ENCODE measurements around the gene MPG. TPM values are rescaled to one million over a fixed set of nuclear protein-coding genes. Genes with fewer than 3 reads are reported as not detected.

The MPG gene
- total RNA-seq, 1 experiment from 2014 or later: 32.6 TPM

- no peaks in the 10 kb centered on the region for H4K20me1 ChIP-seq (ENCODE audit: insufficient read depth)
- H3K4me2 ChIP-seq (ENCODE audit: low read length): no peak overlapping the region
- no peak for TF ChIP-seq CEBPB (IDR thresholded peaks at IDR 0.05; ENCODE audit: low read depth)
- no peak for TF ChIP-seq ATF3 (IDR thresholded peaks at IDR 0.05)
- no peak for TF ChIP-seq EGR1 (IDR thresholded peaks at IDR 0.05; ENCODE audit: low read depth)
- no peak for TF ChIP-seq RAD21 (IDR thresholded peaks at IDR 0.05; ENCODE audit: low read depth)
- TF ChIP-seq POLR2A (IDR thresholded peaks at IDR 0.05; ENCODE audit: borderline replicate concordance, extremely low read depth, insufficient read depth, insufficient read length): no peak
- ChIA-PET CTCF (no interaction called here), POLR2A (no interaction called here), RAD21 (ENCODE audit: low non-redundant PET in 1 of 2, low total read pairs in 2 of 2, uncharacterized antibody in 2 of 2, unreplicated experiment in 2 of 2) (no interaction called here)
- H3K27me3 ChIP-seq (ENCODE audit: insufficient read depth, low read length): no peaks in the 10 kb centered on the region
- no peaks in the 10 kb centered on the region for H3K9me2 ChIP-seq (ENCODE audit: insufficient read depth)
- H3K27ac ChIP-seq (ENCODE audit: low read depth, low read length): no peak overlapping the region
- ATAC-seq (no peak), DNase-seq (ENCODE audit: low read depth, low spot score) (no peak)
- no peak overlapping the region for H3K4me3 ChIP-seq (replicated peaks in 1 of 2; ENCODE audit: low read depth in 1 of 2, low read length in 2 of 2)
- intact Hi-C loops (cut with micrococcal nuclease): no loop called here
- H3K36me3 ChIP-seq (ENCODE audit: control insufficient read depth in 1 of 2, insufficient read depth in 2 of 2, low read length in 2 of 2): no peaks in the 10 kb centered on the region
- H3K9me3 ChIP-seq (ENCODE audit: control insufficient read depth in 1 of 2, insufficient read depth in 1 of 2, low read depth in 1 of 2, low read length in 2 of 2): no peaks in the 10 kb centered on the region
- 0 out of 2 replicates have a peak, but pooled peaks cover 4% of the 10 kb centered on the region for H3K79me2 ChIP-seq (ENCODE audit: insufficient read depth, low read length)
- H2AFZ ChIP-seq (ENCODE audit: low read depth, low read length, poor library complexity, severe bottlenecking): no peak overlapping the region
- no TSS peak for BruUV-seq (replicated peaks)
- peaks cover 31 to 50% of the 10 kb centered on the region in 2 experiments for H3K4me1 ChIP-seq (ENCODE audit: control insufficient read depth in 1 of 2, insufficient read depth in 2 of 2, low read length in 2 of 2)
- H3K9ac ChIP-seq (ENCODE audit: low read length): no peak overlapping the region
These were observed 3.2 kb upstream of the MPG start for GRCh38 chr16:74747-75334.

GRCh38 chr16:75580-76501 lies 2.2 kb upstream of the MPG start:
- Histone ChIP-seq H3K9ac (ENCODE audit: low read length) (no peak overlapping the region), H3K9me3 (ENCODE audit: control insufficient read depth in 1 of 2, insufficient read depth in 1 of 2, low read depth in 1 of 2, low read length in 2 of 2) (no peaks in the 10 kb centered on the region), H3K27ac (ENCODE audit: low read depth, low read length) (peak overlapping the region; percentile 90), H4K20me1 (ENCODE audit: insufficient read depth) (no peaks in the 10 kb centered on the region), H3K9me2 (ENCODE audit: insufficient read depth) (no peaks in the 10 kb centered on the region), H3K4me3 (replicated peaks in 1 of 2; ENCODE audit: low read depth in 1 of 2, low read length in 2 of 2) (no peak overlapping the region), H3K36me3 (ENCODE audit: control insufficient read depth in 1 of 2, insufficient read depth in 2 of 2, low read length in 2 of 2) (no peaks in the 10 kb centered on the region), H3K79me2 (ENCODE audit: insufficient read depth, low read length) (0 out of 2 replicates have a peak, but pooled peaks cover 4% of the 10 kb centered on the region), H3K4me1 (ENCODE audit: control insufficient read depth in 1 of 2, insufficient read depth in 2 of 2, low read length in 2 of 2) (peaks cover 27 to 40% of the 10 kb centered on the region in 2 experiments), H3K4me2 (ENCODE audit: low read length) (peak overlapping the region; percentile 80), H3K27me3 (ENCODE audit: insufficient read depth, low read length) (no peaks in the 10 kb centered on the region), H2AFZ (ENCODE audit: low read depth, low read length, poor library complexity, severe bottlenecking) (no peak overlapping the region)
- RAD21 ChIA-PET (ENCODE audit: low non-redundant PET in 1 of 2, low total read pairs in 2 of 2, uncharacterized antibody in 2 of 2, unreplicated experiment in 2 of 2): no interaction called here
- intact Hi-C loops (cut with micrococcal nuclease): no loop called here
- TF ChIP-seq CEBPB (IDR thresholded peaks at IDR 0.05; ENCODE audit: low read depth) (peak; percentile 95), YY1 (IDR thresholded peaks at IDR 0.05; ENCODE audit: extremely low read depth, insufficient replicate concordance, low read depth, low read length) (no peak)
- POLR2A ChIA-PET: no interaction called here
- no TSS peak for BruUV-seq (replicated peaks)
- no peak for DNase-seq (ENCODE audit: low read depth, low spot score)
- ATAC-seq: no peak
- CTCF ChIA-PET: no interaction called here
